HG03575 (cell line): ENCODE data around the gene GIMAP8.
"Not testable (repeated sequence)": the region's sequence is repeated elsewhere in the genome, so short reads cannot be mapped to it uniquely, and the experiment has no call there.

Source experiments
- ATAC-seq: cut with Tn5 transposase; IDR thresholded peaks from one replicate; pipeline ENCODE4 v1.9.1; 2021; ENCODE audit not compliant: unreplicated experiment, insufficient number of reproducible peaks, low FRiP score; ENCODE audit errors: extremely low read depth

GIMAP8 gene

GRCh38 chr7:150453892-150454291 lies 3.5 kb downstream of the GIMAP8 start:
- ATAC-seq, result no peak

GRCh38 chr7:150457064-150457463 lies 6.6 kb downstream of the GIMAP8 start:
- not testable (repeated sequence) for ATAC-seq

- no peak for ATAC-seq
Observed at GRCh38 chr7:150458235-150458634, 7.8 kb downstream of the GIMAP8 start.

- no peak for ATAC-seq
Observed at GRCh38 chr7:150458756-150459155, 8.3 kb downstream of the GIMAP8 start.

DNA sequence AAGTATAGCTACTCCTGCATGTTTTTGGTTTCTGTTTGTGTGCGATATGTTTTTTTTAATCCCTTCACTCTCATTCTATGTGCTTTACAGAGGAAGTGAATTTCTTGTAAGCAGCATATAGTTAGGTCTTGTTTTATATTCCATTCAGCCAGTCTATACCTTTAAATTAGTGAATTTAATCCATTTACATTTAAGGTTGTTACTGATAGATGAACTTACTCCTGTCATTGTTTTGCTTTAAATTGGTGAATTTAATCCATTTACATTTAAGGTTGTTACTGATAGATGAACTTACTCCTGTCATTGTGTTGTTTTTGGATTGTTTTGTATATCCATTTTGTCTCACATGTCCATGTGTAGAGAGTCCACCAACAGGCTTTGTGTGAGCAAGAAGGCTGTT lies 11.1 kb downstream of the GIMAP8 start:
- no peak for ATAC-seq

DNA sequence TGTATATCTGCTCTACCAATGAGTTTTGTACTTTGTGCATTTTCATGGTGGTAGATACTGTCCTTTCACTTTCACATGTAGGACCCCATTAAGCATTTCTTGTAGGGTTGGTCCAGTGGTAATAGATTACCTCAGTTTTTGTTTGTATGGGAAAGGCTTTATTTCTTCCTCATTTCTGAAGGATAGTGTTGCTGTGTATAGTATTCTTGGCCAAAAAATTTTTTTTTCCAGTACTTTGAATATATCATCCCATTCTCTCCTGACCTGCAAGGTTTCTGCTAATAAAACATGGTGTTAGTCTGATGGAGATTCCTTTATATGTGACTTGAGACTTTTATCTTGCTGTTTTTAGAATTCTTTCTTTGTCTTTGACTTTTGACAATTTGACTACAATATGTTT lies 12.0 kb downstream of the GIMAP8 start:
- ATAC-seq, result no peak

- no peak for ATAC-seq
Observed at GRCh38 chr7:150463461-150463860, 13.0 kb downstream of the GIMAP8 start.

DNA sequence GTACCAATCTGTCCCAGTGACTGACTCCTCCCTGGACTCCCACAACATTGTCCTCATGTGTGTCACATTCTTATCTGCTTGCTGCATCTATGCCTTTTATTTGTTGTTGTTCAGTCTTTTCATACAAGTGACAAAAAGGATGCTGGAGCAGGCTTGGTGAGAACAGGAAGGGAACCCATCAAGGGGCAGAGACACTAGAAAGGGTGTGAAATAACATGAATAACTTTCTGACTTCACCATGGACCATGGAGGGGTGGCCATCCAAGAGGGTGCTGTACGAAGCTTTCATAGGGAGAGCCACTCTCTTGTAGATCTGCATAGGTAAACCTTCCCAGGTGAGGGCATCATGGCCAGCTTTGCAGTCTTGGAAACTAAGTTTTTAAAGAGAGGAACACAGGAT lies 14.5 kb downstream of the GIMAP8 start:
- no peak for ATAC-seq

GRCh38 chr7:150465414-150465813 lies 15.0 kb downstream of the GIMAP8 start:
- ATAC-seq, result no peak

DNA sequence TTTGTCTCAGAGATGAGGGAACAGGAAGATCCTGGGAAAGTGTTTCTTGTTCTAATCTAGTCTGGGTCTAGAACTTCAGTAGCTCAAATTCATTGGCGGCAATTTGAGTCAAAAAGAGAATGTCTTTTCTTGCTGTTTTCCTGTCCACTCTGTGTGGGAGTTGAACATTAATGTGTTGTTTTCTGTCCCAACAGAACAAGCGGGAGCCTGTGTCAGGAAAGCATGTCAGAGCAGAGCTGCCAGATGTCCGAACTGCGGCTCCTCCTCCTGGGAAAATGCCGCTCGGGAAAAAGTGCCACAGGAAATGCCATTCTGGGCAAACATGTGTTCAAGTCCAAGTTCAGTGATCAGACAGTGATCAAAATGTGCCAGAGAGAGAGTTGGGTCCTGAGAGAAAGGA lies 16.0 kb downstream of the GIMAP8 start:
- no peak for ATAC-seq

DNA sequence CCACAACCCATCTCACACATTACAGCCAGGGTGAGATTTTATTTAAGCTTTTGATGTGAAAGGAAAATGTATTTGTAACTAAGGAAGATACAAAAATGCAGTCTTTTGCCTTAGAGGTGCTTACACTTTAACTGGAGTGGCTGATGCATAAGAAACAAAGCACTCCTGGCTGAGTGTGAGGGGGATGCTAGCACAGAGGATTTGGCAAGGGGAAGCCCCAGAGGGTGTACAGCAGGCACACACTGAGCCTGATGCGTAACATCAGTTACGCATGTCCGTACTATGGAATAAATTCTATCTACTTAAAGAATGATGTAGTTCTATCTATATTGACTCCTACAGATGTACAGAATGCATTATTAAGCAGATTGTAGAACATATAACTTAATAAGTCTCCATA lies 17.8 kb downstream of the GIMAP8 start:
- no peak for ATAC-seq

GRCh38 chr7:150471886-150472285 lies 21.5 kb downstream of the GIMAP8 start:
- no peak for ATAC-seq

DNA sequence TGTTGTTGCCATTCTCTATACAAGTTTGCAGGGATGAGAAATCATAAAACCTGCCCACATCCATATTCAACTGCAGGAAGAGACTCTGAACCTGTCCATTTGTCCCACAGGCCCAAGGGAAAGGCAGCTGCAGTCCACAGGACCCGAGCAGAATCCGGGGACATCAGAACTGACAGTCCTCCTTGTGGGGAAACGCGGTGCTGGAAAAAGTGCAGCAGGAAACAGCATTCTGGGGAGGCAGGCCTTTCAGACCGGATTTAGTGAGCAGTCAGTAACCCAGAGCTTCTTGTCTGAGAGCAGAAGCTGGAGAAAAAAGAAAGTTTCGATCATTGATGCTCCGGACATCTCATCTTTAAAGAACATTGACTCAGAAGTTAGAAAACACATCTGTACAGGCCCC lies 23.5 kb downstream of the GIMAP8 start:
- no peak for ATAC-seq

GRCh38 chr7:150476285-150476684 lies 25.9 kb downstream of the GIMAP8 start:
- ATAC-seq, result no peak

GRCh38 chr7:150476819-150477631 lies 26.6 kb downstream of the GIMAP8 start:
- no peak for ATAC-seq

DNA sequence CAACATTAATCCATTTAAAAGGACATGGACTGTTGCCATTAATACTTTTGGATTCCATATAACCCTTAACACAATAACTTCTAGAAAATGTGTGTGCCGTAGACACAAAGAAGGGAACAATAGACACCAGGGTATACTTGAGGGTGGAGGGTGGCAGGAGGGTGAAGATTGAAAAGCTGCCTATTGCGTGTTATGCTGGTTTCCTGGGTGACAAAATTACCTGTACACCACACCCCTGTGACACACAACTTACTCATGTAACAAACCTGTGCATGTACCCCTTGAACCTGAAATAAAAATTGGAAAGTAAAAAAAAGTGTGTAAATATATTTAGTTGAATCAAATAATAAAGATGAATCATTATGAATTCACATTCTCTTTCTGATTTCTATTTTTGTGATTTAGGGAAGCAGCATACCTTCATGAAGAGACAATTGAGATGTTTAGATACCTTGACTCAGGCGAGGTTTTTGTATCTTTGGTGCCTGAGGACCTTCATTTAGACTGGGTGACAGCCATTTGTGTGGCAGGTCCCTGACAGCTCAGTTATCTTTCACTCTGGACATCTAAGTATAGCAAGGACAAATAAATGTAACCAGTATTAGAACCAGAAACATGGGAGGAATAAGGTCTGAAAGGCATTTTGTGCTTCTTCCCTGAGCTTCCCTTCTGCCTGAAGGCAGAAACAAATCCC lies 28.7 kb downstream of the GIMAP8 start:
- ATAC-seq, result no peak

- ATAC-seq, result no peak
Observed at GRCh38 chr7:150481186-150481920, 30.9 kb downstream of the GIMAP8 start.

- no peak for ATAC-seq
Observed at GRCh38 chr7:150481922-150482321, 31.5 kb downstream of the GIMAP8 start.

GRCh38 chr7:150483514-150483913 lies 33.1 kb downstream of the GIMAP8 start:
- ATAC-seq, result not testable (repeated sequence)

- not testable (repeated sequence) for ATAC-seq
Observed at GRCh38 chr7:150484071-150484470, 33.6 kb downstream of the GIMAP8 start.
